GM21447 (cell line): ENCODE measurements around the gene RGCC.

Experiments
- ATAC-seq: cut with Tn5 transposase; IDR thresholded peaks from one replicate; pipeline ENCODE4 v1.9.1; 2021; ENCODE audit not compliant: unreplicated experiment

Gene RGCC

GRCh38 chr13:41514853-41515395 is 57.6 kb downstream of the RGCC start:
- ATAC-seq = no peak

GRCh38 chr13:41515491-41516139 is 58.3 kb downstream of the RGCC start:
- ATAC-seq = no peak

- no peak for ATAC-seq
Observed at GRCh38 chr13:41516166-41516565, 58.8 kb downstream of the RGCC start.

- ATAC-seq = no peak
Observed at GRCh38 chr13:41516760-41517159, 59.4 kb downstream of the RGCC start.

- no peak for ATAC-seq
Observed at GRCh38 chr13:41520016-41520659, 62.8 kb downstream of the RGCC start.
